Stimulated activated CD4-positive, alpha-beta T cell treated with anti-CD3 and anti-CD28 coated beads, Interleukin-1b, Interleukin-23, amount 100 ng/mL, for 48 hours (primary cell): ENCODE measurements around the gene NR3C1.

Source experiments
- DNase-seq: peaks from one replicate; pipeline ENCODE4 v3.0.0-alpha.2; 2020

NR3C1 gene

DNA sequence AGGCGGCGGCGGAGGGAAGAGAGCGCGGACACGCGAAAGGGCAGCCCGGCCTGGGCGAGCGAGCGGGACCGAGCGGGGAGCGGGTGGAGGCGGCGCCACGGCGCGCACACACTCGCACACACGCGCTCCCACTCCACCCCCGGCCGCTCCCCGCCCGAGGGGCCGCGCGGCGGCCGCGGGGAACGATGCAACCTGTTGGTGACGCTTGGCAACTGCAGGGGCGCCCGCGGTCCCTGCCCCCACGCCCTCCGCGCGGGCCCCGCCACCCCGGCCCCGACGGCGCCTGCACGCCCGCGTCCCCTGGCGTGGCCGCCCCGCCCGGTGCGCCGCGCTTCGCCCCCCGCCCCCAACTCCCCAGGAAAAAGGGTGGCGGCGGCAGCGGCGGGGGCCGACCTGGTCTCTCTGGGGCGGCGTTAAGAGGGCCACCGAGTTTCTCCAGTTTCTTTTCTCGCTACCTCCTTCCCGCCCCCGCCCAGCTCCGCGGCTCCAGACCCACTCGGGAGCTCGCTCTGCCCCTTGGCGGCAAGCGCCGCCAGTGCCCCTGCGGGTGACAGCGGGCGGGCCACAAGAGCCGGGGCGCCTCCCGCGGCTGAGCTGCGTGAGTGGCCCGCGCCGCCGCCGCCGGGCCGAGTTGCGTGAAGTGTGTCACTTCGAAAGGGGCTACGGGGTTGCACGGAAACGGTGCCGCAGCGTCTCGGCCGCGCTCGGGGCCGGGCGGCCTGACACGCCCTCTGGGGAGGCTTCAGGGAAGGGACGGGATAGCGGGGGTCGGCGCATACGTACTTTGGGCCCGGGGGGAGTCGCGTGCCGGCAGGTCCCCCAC lies at the start of gene NR3C1:
Gene NR3C1 (minus strand): TSS at position 94 of the 823 bp plus-strand sequence. CDS start 2,847 bp downstream, outside the sequence.
- DNase-seq: peak; percentile 82

DNA sequence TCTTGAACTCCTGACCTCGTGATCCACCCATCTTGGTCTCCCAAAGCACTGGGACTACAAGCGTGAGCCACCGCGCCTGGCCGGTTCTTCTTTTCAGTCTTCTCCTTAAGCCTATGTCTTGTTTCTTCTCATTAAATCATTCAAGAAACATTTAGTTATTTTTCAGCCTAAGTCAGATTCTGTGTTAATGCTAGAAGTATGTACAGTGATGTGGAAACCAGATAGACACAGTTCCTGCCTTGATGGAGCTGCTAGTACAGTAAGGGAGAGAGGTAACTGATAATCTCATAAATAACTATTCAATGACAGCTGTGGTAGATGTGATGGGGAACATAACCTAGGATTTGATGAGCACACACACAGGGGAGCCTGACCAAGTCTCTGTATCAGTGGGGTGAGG lies 46.3 kb upstream of the NR3C1 start:
- DNase-seq: no peak

DNA sequence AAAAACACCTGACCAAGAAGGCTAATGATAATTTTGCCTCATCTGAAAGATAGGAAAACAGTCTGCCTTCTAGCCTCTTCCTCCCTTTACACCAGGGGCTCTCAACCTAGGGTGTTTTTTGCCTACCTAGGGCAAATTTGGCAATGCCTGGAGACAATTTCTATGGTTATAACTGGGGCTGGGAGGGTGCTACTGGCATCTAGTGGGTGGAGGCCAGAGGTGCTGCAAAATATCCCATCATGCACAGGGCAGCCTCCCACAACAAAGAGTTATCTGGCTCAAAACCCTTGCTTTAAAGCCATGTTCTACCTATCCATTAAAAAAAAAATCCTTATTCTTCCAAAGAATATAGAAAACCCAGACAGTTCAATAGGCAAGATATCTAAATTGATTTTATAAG lies 45.0 kb upstream of the NR3C1 start:
- DNase-seq: peak; percentile 21

DNA sequence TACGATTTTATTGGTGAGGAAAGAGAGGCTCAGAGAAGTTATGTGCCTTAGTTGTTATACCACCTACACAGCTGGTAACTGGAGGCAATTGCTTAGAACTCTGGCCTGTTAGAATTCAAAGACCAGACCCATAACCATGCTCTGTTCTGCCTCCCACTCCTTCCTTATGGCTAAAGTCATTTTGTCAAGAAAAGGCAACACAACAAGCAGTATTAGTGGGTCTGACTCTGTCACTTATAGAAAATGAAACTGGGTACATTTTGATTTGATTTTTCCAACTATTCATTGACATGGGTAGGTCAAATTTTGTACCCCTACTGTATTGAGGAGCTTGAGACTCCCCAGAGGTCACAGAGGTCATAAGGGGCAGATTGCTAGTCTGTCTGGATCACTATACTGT lies 44.5 kb upstream of the NR3C1 start:
- DNase-seq: no peak

DNA sequence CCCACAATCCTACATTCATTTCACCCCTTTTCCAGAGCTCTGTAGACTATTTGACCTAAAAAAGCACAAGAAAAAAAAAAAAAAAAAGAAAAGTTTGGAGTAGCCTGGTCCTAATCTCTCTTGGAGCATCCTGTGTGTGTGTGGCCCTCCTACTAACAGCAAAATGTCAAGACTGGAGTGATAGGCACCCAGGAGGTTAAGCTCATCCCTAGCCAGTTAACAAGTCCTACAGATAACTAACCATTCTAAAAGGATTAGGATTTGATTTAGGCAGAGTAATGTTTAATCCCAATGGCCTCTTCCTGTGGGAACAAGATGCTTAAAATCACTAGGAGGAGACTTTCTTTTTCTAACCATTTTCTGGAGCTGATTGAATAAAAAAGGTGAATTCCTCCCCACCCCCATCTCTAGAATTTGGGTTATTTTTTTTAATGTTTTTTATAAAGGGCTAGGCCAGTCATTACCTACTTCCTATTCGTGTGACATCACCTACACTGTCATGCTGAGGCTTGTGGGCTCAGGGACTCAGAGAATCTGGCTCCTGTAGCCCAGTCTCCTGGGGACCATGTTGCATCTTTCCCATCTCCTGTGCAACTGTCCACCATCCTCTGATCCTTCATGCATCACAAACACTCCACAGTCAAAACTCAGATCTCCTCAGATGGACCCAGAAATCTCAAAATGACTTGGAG lies 43.2 kb upstream of the NR3C1 start:
- peak; percentile 26 for DNase-seq

DNA sequence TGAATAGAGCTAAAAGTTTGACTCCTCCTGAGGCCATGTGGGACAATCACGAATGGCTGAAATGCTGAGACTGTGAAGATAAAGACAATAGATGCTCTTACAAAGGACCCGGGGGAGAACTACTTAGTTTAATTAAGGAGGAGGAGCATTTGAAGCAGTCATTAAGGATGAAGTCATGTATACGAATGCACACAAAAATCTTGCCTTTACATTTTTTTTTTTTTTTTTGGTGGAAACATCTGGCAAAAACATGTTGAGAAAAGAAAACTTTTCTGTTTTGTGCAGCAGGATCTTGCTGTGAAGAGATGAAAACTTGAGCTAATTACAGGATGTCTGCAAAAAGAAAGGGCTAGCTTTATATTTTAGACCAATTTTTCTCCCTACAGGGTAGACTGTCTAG lies 42.3 kb upstream of the NR3C1 start:
- DNase-seq: no peak

DNA sequence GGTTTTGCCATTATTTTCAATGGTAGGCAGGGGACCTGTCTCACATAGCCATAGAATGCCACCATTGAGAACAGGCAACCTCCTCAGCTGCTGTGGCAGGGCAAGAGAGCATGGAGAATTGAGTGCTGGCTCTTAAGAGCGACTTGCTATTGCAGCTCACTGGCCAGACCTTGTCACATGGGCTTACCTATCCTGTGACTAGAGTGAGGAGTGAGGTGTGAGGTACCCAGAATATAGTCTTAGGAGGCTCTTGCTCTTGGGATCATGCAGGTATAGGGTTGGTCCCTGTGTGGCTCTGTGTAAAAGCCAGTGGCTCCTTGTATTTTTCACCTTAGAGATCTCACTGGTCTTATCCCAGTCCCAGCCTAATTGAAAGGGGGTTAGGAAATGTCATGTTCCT lies 39.8 kb upstream of the NR3C1 start:
- no peak for DNase-seq

DNA sequence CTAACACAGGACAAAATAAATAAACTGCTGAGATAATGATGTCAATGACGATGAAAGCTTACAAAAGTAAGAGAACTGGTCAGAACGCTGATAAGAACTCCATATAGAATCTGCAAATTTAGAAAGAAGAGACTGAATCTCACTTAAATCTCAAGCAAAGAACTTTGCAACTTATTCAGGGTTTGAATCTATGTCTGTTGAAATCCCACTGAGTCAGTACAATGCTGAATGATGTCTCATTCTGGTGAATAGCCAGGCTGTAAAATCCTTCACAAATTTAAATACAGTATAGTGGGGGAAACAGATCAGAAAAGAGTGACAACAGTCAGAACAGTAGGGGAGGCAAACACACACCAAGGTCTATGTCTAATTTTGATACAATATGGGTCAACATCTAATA lies 38.9 kb upstream of the NR3C1 start:
- DNase-seq: no peak

DNA sequence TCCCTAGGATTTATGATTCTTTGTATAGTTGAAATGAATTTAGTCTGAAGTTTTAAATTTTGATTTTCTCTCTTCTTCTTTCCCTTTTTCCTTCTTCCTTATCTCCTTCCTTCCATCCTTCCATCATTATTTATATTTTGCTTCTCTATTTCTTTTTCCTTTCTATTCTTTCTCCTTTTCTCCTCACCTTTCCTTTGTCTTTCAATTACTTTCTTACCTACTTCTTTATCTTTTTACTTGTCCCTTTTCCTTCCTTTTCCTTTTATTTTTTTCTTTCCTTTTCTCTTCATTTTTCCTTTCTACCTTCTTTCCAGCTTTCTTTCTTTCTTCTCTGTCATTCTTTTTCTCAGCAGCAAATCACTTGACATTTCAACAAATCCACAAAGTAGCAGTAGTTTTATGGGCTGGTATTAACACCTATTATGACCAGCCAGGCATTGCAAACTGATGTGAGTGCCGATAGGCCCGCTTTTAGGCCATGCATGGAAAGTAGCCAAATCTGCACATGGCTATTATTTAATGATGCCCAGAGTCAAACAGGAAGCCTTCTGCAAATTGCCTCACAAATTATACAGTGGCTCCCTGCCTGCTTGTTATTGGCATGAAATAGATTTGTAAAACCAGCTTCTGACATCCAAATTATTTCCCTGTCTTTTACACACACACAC lies 37.1 kb upstream of the NR3C1 start:
- DNase-seq: no peak

DNA sequence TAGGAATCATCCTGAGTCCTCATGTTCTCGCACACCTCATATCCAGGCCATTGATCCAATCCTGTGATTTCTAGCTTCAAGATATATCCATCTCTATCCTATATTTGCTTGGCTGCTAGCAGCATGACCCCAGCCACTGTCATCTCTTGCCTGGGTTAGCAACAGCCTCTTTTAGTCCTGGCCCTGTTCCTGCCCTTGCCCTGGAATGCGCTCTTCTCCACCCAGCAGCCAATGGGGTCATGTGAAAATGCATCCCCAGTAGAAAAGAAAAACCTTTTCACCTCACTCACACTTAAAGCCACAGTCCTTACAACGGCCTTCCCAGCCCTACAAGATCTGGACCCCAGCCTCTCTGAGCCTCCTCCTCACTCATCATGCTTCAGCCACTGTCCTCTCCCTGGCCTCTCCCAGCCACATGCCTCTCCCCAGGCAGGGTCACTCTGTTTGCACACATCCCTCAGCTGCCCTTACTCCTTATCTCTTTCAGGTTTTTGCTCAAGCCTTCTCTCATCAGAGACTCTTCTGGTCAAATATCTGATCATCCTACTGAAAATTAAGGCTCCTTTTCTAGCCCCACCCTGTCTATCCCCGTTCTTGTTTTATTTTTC lies 34.3 kb upstream of the NR3C1 start:
- DNase-seq: no peak

DNA sequence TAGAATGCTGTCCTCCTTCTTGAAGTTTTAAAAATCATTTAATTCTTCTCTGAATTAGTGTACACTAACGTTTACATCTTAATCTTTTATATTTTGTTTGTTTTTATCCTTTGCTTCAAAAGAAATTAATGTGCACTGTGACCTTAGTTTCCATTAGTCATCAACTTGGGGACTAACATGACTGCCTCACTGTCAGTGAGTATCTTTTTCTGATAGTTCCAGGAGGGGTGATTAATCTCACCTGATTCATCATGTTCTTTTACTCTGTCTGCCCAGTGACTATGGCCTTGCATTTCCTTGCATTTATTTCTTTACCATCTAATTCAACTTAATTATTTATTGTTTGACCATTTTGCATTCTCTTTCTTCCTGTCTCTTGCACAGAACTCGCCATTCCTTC lies 33.4 kb upstream of the NR3C1 start:
- no peak for DNase-seq

DNA sequence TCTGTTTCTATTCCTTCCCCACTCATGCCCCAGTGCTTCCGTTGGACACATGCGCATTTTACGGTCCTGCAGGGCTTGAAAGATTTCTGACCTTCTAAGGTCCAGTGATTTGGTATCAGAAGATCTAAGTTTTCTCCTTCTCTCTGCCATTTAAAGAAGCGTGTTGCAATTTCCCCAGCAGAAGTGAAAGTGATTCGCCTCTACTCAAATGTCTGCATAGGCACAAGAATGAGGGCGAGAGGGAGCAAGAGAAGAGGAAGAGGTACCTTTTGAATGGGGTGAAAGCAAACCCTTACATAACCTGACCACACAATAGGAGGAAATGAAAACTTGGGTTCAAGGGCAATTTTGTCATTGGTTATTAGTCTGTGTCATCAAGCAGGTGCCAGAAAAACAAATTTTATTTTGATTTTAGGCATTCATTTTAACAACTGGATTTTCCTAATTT lies 31.7 kb upstream of the NR3C1 start:
- peak; percentile 28 for DNase-seq

DNA sequence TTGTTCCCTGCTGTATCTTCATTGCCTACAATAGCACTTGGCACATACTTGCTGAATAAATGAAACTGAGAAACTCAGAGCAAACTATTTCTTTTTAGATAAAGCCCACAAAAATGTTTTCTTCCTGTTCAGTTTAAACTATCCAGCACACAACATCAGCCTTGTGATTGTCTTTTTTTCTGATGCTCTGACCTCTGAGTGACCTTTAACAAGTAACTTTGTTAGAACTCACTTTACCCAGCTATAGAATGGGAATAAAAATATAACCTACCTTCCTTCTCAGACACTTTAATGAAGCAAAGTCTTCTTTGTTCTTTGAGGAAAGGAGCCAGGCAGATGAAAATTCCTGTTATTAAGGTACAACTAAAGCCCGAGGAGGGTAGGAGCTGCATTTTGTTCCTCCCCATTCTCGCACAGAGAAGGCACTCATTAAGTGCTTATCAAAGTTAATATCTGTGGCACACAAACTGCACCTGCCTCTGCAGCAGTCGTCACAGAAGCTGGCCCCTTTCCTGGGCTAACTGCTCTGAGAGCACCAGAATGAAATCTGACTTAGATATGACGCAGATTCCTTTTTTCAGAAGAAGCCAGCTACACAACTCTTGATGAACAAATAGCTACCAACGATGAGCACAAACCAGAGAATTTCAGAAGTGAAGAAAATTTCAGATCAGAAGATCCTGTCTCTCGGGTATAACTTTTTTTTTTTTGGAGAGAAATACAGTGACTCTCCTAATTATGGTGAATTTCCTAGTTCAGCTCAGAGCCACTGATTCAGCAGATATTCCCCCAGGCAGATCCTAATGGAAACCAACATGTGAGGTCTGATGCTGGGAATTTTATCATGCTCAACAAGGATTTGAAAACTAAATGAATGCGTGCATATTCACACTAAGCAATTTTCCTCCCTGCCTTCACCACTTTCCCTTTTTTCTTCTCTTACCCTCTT lies 31.0 kb upstream of the NR3C1 start:
- DNase-seq: peak; percentile 60

DNA sequence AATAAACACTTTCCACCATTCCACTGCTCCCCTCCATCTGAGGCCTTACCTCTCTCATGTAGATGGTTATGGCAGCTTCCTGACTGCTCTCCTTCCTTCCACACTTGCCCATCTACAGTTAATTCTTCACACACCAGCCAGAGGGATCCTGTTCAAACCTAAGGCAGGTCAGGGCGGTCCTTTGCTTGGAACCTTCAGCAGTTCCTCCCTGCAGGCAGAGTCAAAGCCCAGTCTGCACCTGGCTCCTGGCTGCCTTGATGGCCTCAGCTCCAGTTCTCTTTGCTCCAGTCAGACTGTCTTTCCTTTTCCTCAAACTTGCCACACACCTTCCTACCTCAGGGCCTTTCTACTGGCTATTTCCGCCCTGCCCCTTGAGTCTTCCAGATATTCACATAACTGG lies 30.2 kb upstream of the NR3C1 start:
- no peak for DNase-seq

DNA sequence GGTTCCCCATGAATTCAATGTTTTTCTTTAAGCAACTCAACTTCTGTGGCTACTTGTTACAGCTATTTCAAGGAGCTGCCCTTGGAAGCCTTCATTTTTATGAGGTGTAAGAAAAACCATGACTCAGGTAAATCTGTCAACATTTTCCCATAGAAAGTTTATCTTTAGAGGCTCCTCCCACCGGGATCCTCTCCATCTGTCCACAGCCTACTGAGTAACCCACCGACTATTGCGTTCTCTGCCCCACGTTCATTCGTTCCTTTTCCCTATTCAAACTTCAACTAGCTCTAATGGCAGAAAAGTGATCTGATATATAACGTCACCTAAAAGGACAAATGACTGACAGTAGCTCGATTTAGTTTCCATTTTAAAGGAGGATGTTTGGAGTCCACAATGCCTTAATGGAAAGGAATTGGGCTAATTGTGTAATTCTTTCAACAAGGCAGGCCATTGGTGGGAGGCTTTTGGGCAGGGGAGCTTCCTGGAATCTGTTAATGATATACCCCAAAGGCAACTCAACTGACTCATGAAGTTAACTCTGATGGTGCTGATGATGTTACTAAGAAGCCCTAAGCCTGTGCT lies 29.3 kb upstream of the NR3C1 start:
- no peak for DNase-seq

DNA sequence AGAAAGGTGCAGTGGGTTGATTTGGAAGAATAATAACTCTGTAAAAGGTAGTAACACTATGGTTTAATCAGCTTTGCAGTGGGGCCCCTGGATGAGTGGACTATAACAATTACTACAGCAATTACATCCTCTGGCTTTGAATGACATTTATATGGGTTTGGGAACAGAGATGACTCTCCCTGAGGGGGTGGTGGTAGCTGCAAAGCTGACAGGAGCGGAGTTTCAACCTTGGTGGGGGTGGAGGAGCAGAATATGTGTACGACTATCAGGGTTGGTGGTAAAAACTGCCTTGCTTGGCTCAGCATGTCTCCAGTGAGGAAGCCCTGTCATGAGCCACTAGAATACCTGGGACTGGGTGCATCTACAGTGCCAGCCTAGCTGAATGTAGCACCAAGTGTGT lies 28.3 kb upstream of the NR3C1 start:
- peak; percentile 67 for DNase-seq

DNA sequence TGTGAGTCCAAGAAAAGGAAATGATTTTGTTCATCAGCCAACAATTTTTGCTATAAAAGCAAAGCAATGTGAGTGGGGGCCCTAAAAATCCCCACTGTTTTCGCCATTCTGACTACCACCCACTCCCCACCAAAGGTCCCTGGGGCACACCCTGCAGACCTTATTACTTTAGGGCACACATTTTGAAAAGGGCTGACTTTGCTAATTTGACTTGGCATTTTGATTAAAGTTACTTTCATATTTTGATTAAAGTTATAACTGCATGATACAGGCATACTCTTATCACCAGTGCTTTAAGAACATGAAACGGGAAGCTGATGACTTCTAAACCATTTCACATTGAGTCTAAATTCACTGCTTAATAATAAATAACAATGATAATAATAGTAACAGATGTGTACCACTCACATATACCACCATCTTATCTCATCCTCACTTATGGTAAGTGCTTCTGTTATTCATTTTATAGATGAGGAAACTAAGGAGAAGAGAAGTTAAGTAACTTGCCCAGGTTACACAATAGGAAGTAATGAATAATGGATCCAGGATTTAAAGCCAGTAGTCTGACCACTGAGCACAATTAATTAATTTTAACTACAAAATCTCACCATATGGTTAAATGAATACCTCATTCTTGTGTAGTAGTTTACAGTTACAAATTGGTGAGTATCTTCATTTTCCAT lies 25.4 kb upstream of the NR3C1 start:
- no peak for DNase-seq

DNA sequence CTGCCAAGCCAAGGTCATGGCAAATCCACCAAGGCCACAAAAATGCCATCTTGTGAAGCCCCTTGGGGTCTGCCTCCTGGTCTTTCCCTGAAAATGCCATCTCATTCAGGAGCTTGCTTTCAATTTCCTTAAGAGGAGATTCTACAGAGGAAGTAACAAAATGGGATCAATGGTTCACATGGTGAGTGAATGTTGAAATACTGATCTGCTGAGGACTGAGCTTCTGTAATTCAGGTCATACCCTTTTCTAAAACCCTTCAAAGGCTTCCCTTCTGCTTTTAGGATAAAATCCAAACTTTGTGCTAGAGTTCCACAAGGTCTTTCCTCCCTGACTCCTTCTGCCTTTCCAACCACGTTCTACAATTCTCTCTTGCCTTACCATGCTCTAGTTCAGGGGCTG lies 24.7 kb upstream of the NR3C1 start:
- DNase-seq: no peak

DNA sequence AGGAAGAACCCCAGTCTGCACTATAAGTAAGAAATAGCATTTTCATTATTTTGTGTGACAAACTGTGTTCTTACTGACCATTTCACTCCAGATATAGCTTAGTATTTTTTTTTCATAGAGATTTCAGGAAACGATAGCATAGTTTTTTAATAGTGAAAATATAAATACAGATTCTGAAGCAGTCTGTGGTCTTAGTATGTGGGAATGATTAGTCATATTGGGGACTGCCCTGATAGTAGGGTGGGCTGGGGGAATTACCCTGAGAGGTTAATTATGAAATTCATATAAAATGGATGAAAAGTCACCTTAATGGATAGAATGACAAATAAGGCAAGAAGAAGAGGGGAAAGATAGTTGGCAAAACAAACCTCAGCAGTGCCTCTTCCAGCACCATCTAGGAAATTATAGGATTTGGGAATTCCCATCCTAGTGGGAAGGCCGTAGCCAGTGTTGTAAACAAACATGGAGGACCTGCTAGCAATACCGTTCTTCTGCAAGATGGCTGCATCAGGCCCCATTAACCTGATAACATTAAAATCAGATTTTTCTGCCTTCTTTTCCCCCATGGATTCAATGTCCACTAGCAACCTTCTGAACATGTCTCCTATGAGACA lies 23.7 kb upstream of the NR3C1 start:
- no peak for DNase-seq

DNA sequence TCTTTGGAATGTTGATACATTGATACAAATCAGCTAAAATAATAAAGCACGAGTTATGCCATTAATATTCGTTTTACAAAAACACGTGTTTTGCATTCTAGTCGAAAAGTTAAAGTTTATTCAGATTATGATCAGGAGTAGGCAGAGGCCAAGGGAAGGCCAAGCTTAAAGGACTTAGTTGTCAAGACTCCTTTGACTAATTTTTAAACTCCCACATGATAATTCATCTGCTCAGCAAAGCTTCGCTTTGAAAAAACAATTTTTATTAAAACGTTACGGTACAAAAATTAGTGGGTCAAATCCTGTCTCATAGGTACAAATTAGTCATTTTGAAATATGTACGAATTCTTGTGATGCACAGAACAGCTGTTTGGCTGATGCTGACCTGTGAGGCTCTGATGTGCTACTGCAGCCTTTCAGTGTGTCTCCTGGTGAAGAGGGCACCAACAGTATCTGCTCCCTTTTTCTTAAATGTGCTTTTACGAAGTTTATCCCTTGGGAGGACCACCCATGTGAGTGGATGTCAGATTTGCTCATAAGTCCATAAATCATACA lies 23.0 kb upstream of the NR3C1 start:
- DNase-seq: no peak
